Measurements from ENCODE around the gene DHRS2. TPM values are rescaled to one million over a fixed set of nuclear protein-coding genes. Genes with fewer than 3 reads are reported as not detected.
A peak's percentile ranks its signal among the peaks of the same experiment; 100 is the strongest.

DHRS2 gene
- total and polyA plus RNA-seq, 9 donors, result 0.05 to 0.23 (median 0.09) TPM; not detected in 2

DNA sequence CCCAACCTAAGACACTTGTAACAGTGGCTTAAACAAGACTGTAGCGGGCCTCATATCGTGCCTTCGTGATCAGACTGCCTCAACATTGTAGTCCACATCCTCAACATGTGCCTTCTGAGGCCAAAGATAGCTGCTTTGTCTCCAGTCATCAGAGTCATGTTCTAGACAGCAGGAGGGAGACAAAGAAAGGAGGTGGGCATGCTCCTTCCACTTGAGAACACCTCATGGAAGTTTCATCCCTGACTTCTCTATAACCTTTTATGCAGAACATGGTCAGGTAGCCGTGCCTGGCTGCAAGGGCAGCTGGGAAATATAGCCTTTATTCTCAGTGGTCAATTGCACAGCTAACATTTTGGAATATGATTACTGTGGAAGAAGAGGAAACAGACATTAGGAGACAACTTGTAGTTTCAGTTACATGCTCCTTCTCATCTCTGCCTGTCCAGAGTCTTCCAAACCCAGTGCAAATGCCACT lies 25.3 kb upstream of the DHRS2 start:
- Histone ChIP-seq H3K9me3 (replicated peaks; ENCODE audit: control insufficient read depth, low read depth, low read length) (no peaks in the 10 kb centered on the region), H3K27ac (ENCODE audit: low read length) (no peak overlapping the region)
- WGBS (ENCODE audit: insufficient coverage), result 80% methylated on average over 1 of the region's 4 CpGs

GRCh38 chr14:23612354-23612732 lies 23.8 kb upstream of the DHRS2 start:
- H3K4me3 ChIP-seq (ENCODE audit: low read length), result no peak overlapping the region
- H3K36me3 ChIP-seq (ENCODE audit: control insufficient read depth, insufficient read depth, low read length), result no peaks in the 10 kb centered on the region
- H3K27me3 ChIP-seq (ENCODE audit: control insufficient read depth, insufficient read depth, low read length), result peaks cover 2% of the 10 kb centered on the region
- no peak for DNase-seq
- H3K9me3 ChIP-seq (replicated peaks; ENCODE audit: control insufficient read depth, low read depth, low read length), result no peaks in the 10 kb centered on the region
- H3K4me1 ChIP-seq (ENCODE audit: control insufficient read depth, insufficient read depth, low read length), result no peaks in the 10 kb centered on the region
- 52% methylated on average over 3 of the region's 4 CpGs for WGBS (ENCODE audit: insufficient coverage)
- H3K27ac ChIP-seq (ENCODE audit: low read length), result no peak overlapping the region

More for the DNA sequence above, 25.3 kb upstream of the DHRS2 start:
- Histone ChIP-seq H3K27me3 (ENCODE audit: control insufficient read depth, insufficient read depth, low read length) (peaks cover 2% of the 10 kb centered on the region), H3K36me3 (ENCODE audit: control insufficient read depth, insufficient read depth, low read length) (no peaks in the 10 kb centered on the region), H3K4me1 (ENCODE audit: control insufficient read depth, insufficient read depth, low read length) (no peaks in the 10 kb centered on the region), H3K4me3 (ENCODE audit: low read length) (no peak overlapping the region)
- no peak for DNase-seq

- no peak for DNase-seq
- Histone ChIP-seq H3K4me1 (ENCODE audit: control insufficient read depth, insufficient read depth, low read length) (no peaks in the 10 kb centered on the region), H3K9me3 (replicated peaks; ENCODE audit: control insufficient read depth, low read depth, low read length) (no peaks in the 10 kb centered on the region), H3K27ac (ENCODE audit: low read length) (no peak overlapping the region), H3K27me3 (ENCODE audit: control insufficient read depth, insufficient read depth, low read length) (peaks cover 2% of the 10 kb centered on the region), H3K36me3 (ENCODE audit: control insufficient read depth, insufficient read depth, low read length) (no peaks in the 10 kb centered on the region), H3K4me3 (ENCODE audit: low read length) (no peak overlapping the region)
- 100% methylated on average over 1 of the region's 1 CpG for WGBS (ENCODE audit: insufficient coverage)
These were observed 23.4 kb upstream of the DHRS2 start for GRCh38 chr14:23612802-23613201.

GRCh38 chr14:23613242-23614070 lies 22.7 kb upstream of the DHRS2 start:
- Histone ChIP-seq H3K9me3 (replicated peaks; ENCODE audit: control insufficient read depth, low read depth, low read length) (no peaks in the 10 kb centered on the region), H3K36me3 (ENCODE audit: control insufficient read depth, insufficient read depth, low read length) (no peaks in the 10 kb centered on the region), H3K27ac (ENCODE audit: low read length) (no peak overlapping the region), H3K4me3 (ENCODE audit: low read length) (no peak overlapping the region), H3K4me1 (ENCODE audit: control insufficient read depth, insufficient read depth, low read length) (no peaks in the 10 kb centered on the region), H3K27me3 (ENCODE audit: control insufficient read depth, insufficient read depth, low read length) (peaks cover 2% of the 10 kb centered on the region)
- WGBS (ENCODE audit: insufficient coverage), result 72% methylated on average over 2 of the region's 6 CpGs
- DNase-seq, result no peak

DNA sequence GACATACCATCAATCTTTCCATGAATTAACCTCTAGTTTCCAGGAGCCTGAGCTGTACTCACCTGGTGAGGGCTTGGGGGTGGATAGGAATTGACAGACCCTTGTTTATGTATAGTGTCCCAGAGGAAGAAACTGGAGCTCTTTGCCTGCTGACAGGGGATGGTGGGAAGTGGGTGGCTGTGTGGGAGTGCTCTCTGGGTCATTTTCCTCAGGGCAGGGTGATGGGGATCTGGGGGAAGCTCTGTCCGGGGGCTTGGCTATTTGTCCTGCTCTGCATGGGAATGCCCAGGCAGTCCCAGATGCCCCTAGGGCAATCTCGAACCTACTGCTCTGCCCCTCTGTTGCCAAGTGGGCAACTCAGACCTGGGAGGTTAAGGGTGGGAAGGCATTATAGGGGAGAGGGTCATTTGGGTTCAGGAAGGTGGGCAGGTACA lies 21.8 kb upstream of the DHRS2 start:
- DNase-seq, result no peak
- peaks cover 2% of the 10 kb centered on the region for H3K27me3 ChIP-seq (ENCODE audit: control insufficient read depth, insufficient read depth, low read length)
- WGBS (ENCODE audit: insufficient coverage), result 52% methylated on average over 2 of the region's 2 CpGs

GRCh38 chr14:23615856-23616255 lies 20.3 kb upstream of the DHRS2 start:
- H3K36me3 ChIP-seq (ENCODE audit: control insufficient read depth, insufficient read depth, low read length), result no peaks in the 10 kb centered on the region
- DNase-seq, result peak; percentile 53
- no peaks in the 10 kb centered on the region for H3K4me1 ChIP-seq (ENCODE audit: control insufficient read depth, insufficient read depth, low read length)
- no peak overlapping the region for H3K27ac ChIP-seq (ENCODE audit: low read length)
- whole genome bisulfite sequencing (ENCODE audit: insufficient coverage), result no CpG with 5 or more reads among the region's 5 CpGs
- no peak overlapping the region for H3K4me3 ChIP-seq (ENCODE audit: low read length)
- peaks cover under 1% of the 10 kb centered on the region for H3K27me3 ChIP-seq (ENCODE audit: control insufficient read depth, insufficient read depth, low read length)
- no peaks in the 10 kb centered on the region for H3K9me3 ChIP-seq (replicated peaks; ENCODE audit: control insufficient read depth, low read depth, low read length)

More for the DNA sequence above, 21.8 kb upstream of the DHRS2 start:
- H3K4me1 ChIP-seq (ENCODE audit: control insufficient read depth, insufficient read depth, low read length), result no peaks in the 10 kb centered on the region
- H3K27ac ChIP-seq (ENCODE audit: low read length), result no peak overlapping the region
- no peaks in the 10 kb centered on the region for H3K9me3 ChIP-seq (replicated peaks; ENCODE audit: control insufficient read depth, low read depth, low read length)
- no peak overlapping the region for H3K4me3 ChIP-seq (ENCODE audit: low read length)
- H3K36me3 ChIP-seq (ENCODE audit: control insufficient read depth, insufficient read depth, low read length), result no peaks in the 10 kb centered on the region

- WGBS (ENCODE audit: insufficient coverage), result no CpG with 5 or more reads among the region's 1 CpG
- Histone ChIP-seq H3K4me1 (ENCODE audit: control insufficient read depth, insufficient read depth, low read length) (no peaks in the 10 kb centered on the region), H3K4me3 (ENCODE audit: low read length) (no peak overlapping the region)
These were observed 18.6 kb upstream of the DHRS2 start for GRCh38 chr14:23617539-23617938.

DNA sequence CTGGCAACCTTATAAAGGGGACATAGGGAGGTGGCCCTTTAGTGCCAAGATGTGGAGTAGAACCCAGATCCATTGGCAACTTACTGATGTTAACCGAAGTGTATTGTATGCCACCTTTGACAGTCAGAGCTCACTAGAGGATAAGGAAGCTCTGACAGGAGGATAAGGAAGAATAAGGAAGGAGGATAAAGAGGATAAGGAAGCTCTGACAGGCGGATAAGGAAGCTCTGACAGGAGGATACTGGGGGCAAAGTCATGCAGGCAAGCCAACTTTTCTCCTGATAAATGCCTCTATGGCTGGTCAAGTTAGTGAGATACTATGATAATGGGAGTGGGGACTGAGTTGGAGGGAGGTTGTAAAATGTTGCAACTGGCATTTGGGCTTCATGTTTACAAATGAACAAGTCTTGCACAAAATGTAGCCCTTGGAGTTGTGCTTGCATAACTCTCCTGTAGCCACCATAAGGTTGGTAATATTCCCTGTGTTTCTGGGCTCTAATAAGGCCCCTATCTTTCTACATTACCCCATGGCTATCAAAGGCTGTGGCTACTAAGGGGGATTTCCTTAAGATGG lies 17.7 kb upstream of the DHRS2 start:
- no peaks in the 10 kb centered on the region for H3K9me3 ChIP-seq (replicated peaks; ENCODE audit: control insufficient read depth, low read depth, low read length)
- no peaks in the 10 kb centered on the region for H3K27me3 ChIP-seq (ENCODE audit: control insufficient read depth, insufficient read depth, low read length)
- no peak overlapping the region for H3K4me3 ChIP-seq (ENCODE audit: low read length)
- DNase-seq, result no peak
- no peaks in the 10 kb centered on the region for H3K36me3 ChIP-seq (ENCODE audit: control insufficient read depth, insufficient read depth, low read length)
- 53% methylated on average over 2 of the region's 2 CpGs for WGBS (ENCODE audit: insufficient coverage)
- no peak overlapping the region for H3K27ac ChIP-seq (ENCODE audit: low read length)
- no peaks in the 10 kb centered on the region for H3K4me1 ChIP-seq (ENCODE audit: control insufficient read depth, insufficient read depth, low read length)

More at GRCh38 chr14:23617539-23617938, 18.6 kb upstream of the DHRS2 start:
- Histone ChIP-seq H3K27me3 (ENCODE audit: control insufficient read depth, insufficient read depth, low read length) (no peaks in the 10 kb centered on the region), H3K9me3 (replicated peaks; ENCODE audit: control insufficient read depth, low read depth, low read length) (no peaks in the 10 kb centered on the region), H3K27ac (ENCODE audit: low read length) (no peak overlapping the region), H3K36me3 (ENCODE audit: control insufficient read depth, insufficient read depth, low read length) (no peaks in the 10 kb centered on the region)
- DNase-seq, result no peak

DNA sequence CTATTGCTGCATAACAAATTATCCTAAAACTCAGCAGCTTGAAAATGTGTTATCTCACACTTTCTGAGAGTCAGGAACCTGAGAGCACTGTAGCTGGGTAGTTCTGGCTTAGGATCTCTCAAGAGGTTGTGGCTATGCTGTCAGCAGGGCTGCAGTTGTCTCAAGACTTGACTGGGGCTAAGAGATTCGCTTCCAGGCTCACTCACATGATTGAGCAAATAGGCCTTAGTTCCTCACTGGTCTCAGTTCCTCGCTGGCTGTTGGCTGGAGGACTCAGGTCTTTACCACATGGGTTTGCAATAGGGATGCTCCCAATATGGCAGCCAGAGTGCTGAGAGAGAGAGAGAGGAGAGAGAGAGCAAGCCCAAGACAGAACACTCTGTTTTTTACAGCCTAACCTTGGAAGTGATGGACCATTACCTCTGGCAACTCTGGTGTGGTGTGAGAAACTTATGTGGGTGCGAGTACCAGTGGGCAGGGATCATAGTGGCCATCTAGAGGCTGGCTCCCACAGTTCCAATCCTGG lies 15.9 kb upstream of the DHRS2 start:
- Histone ChIP-seq H3K36me3 (ENCODE audit: control insufficient read depth, insufficient read depth, low read length) (no peaks in the 10 kb centered on the region), H3K27me3 (ENCODE audit: control insufficient read depth, insufficient read depth, low read length) (no peaks in the 10 kb centered on the region), H3K27ac (ENCODE audit: low read length) (no peak overlapping the region), H3K4me1 (ENCODE audit: control insufficient read depth, insufficient read depth, low read length) (no peaks in the 10 kb centered on the region), H3K9me3 (replicated peaks; ENCODE audit: control insufficient read depth, low read depth, low read length) (peaks cover 14% of the 10 kb centered on the region), H3K4me3 (ENCODE audit: low read length) (no peak overlapping the region)
- no peak for DNase-seq
- WGBS (ENCODE audit: insufficient coverage), result 78% methylated on average over 2 of the region's 3 CpGs

GRCh38 chr14:23621204-23621931 lies 14.8 kb upstream of the DHRS2 start:
- Histone ChIP-seq H3K9me3 (replicated peaks; ENCODE audit: control insufficient read depth, low read depth, low read length) (peaks cover 14% of the 10 kb centered on the region), H3K36me3 (ENCODE audit: control insufficient read depth, insufficient read depth, low read length) (no peaks in the 10 kb centered on the region), H3K27ac (ENCODE audit: low read length) (no peak overlapping the region), H3K4me1 (ENCODE audit: control insufficient read depth, insufficient read depth, low read length) (no peaks in the 10 kb centered on the region), H3K4me3 (ENCODE audit: low read length) (no peak overlapping the region), H3K27me3 (ENCODE audit: control insufficient read depth, insufficient read depth, low read length) (no peaks in the 10 kb centered on the region)
- no peak for DNase-seq
- WGBS (ENCODE audit: insufficient coverage), result 64% methylated on average over 4 of the region's 6 CpGs
